Heart left ventricle (tissue), 13 donors: Measurements from ENCODE around the gene C1QTNF2.

ENCODE experiments used
- CTCF ChIP-seq, 12 donors: fragments of 200-600 bp; sonication (generic) in 4 of 12; IDR thresholded peaks; one replicate each; pipeline versions ENCODE4 v1.5.0 to v1.8.0; 2018 to 2022; ENCODE audit warnings: antibody characterized with exemption in 12 of 12, mild to moderate bottlenecking in 5 of 12
- POLR2A ChIP-seq, 2 donors: fragments of 450-650 bp; IDR thresholded peaks; one replicate each; pipeline ENCODE4 v1.6.1; 2017; ENCODE audit warnings: antibody characterized with exemption in 2 of 2, mild to moderate bottlenecking in 2 of 2, moderate library complexity in 2 of 2
- donor health status: ischemic (EF 13 %, LVEDD 7.1; RV severe dilation, severe dysfunction).
- donor health status: DM: no; HTN: yes; CAD: no.
- donor health status: DM: no; HTN: no; CAD: no.
- donor health status: ischemic (EF 25% LVEDD 6.9; RV normal size, moderate dysfunction).
- donor health status: ischemic (EF 25% LVEDD 5.7; RV mildly dilated, moderate dysfunction).
- donor health status: ischemic (EF 35%, LVEDD 5.7; RV mildly dilated, moderate dysfunction).
- donor health status: nonischemic (EF 11% LVEDD 7.7; RV severe dilation, severe dysfunction).
- donor health status: DM: yes; HTN: yes; CAD: no.
- donor health status: PGD.
- donor health status: ischemic (EF 29% LVEDD 5.4; RV normal size, mild dysfunction).
- donor health status: nonischemic (EF 23%, LVEDD 6.1; RV moderate dilation, normal function).

DNA sequence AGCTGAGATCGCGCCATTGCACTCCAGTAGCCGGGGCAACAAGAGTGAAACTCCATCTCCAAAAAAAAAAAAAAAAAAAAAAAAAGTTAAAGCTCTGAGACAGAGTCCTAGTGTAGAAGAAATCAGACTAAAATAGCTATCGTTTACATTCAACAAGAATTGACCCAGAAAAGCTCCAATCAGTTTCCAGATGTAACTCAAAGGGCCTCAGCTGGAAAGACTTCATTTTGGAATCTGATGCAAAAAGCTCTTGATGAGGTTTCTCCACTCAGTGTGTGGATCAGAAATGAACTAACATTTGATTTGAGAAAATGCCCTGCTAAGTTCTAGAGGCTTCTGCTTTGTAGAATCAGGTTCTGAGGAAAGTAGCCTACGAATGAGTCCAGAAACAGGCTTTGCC is 7.2 kb upstream of the C1QTNF2 start:
- TF ChIP-seq POLR2A (IDR thresholded peaks at IDR 0.05) (no peak), CTCF (IDR thresholded peaks at IDR 0.05) (no peak)
